BLaER1 treated with 17β-estradiol and CSF1 and Interleukin-3, amounts not matched to agents 10 nM and 100 nM (cell line): ENCODE results near the gene KAT2A.

Experiments
- H3K27ac ChIP-seq, 11 experiments: shearing (Covaris generic); formaldehyde crosslinking; 2 replicates each; pipeline ENCODE4 v1.8.1; 2022
- H3K27me3 ChIP-seq, 11 experiments: shearing (Covaris generic); formaldehyde crosslinking; 2 replicates each; pipeline ENCODE4 v1.8.1; 2022
- H3K36me3 ChIP-seq, 11 experiments: shearing (Covaris generic); formaldehyde crosslinking; 2 replicates each; pipeline ENCODE4 v1.8.1; 2022
- H3K4me1 ChIP-seq, 10 experiments: shearing (Covaris generic); formaldehyde crosslinking; 2 replicates each; pipeline ENCODE4 v1.8.1; 2022
- H3K4me2 ChIP-seq, 11 experiments: shearing (Covaris generic); formaldehyde crosslinking; 2 replicates each; pipeline ENCODE4 v1.8.1; 2022
- H3K4me3 ChIP-seq, 10 experiments: shearing (Covaris generic); formaldehyde crosslinking; 2 replicates each; pipeline ENCODE4 v1.8.1; 2022
- H3K9ac ChIP-seq, 11 experiments: shearing (Covaris generic); formaldehyde crosslinking; 2 replicates each; pipeline ENCODE4 v1.8.1; 2022
- H3K9me3 ChIP-seq, 11 experiments: shearing (Covaris generic); formaldehyde crosslinking; replicated peaks in 1 of 11; 2 replicates each; pipeline ENCODE4 v1.8.1; 2022
- H4K20me1 ChIP-seq, 11 experiments: shearing (Covaris generic); formaldehyde crosslinking; 2 replicates each; pipeline ENCODE4 v1.8.1; 2022
- Cebpa-rat ChIP-seq, 11 experiments: shearing (Covaris generic); IDR thresholded peaks; 2 replicates each; pipeline ENCODE4 v1.8.1; 2022

The KAT2A gene

DNA sequence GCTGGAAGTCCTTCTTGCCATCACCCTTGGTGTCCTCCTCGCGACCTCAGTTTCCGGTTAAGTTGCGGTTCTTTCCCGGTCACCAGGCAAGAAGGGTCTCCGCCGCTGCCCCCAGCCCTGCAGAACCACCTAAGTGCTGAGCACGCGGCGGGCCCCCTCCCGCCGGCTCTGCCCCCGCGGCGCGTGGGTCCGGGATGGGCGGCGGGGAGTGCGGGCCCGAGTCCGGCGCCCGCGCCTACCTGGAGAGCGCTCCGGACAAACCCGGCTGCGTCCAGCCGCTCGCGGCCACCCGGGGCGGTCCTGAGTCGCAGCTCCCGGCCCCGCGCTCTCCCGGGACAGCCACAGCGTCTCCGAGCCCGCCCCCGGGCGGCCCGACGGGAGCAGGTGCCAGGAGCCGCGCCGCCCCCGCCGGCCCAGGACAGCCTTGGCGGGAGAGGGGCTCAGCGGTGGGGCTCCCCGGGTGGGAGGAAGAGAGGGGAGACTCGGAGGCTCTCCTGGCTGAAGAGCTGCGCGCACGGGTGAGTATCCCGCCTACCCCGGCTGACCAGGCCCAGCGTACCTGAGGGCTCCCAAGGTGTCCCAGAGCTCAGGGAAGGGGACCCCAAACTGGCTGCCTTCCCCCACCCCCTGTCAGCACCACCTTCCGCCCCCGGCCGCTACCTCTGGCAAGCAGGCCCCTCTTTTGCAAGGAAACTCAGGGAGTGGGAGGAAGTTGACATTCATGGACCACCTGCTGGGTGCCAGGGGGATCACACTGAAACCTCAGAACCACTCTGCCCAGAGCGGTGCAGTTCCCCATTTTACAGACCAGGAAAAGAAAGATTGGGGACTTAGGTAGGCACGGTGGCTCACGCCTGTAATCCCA, 48.6 kb downstream of the KAT2A start:
- H3K27me3 ChIP-seq = peaks cover 37 to 42% (median 39%) of the 10 kb centered on the region in 11 experiments
- H3K9me3 ChIP-seq = no peaks in the 10 kb centered on the region
- H3K27ac ChIP-seq = no peak overlapping the region
- no peak for TF ChIP-seq Cebpa-rat (IDR thresholded peaks at IDR 0.05)
- H3K9ac ChIP-seq = peak overlapping the region in 2 of 11 experiments; percentile 19 to 38; a peak in 2 of 22 replicates
- H3K36me3 ChIP-seq = no peaks in the 10 kb centered on the region
- peaks cover 0 to 9% (median 0%) of the 10 kb centered on the region in 11 experiments; a peak in 4 of 22 replicates for H4K20me1 ChIP-seq
- peaks cover 13 to 28% (median 20%) of the 10 kb centered on the region in 10 experiments; a peak in 19 of 20 replicates for H3K4me1 ChIP-seq
- peak overlapping the region in 9 of 10 experiments; percentile 28 to 54 (median 43); a peak in 13 of 20 replicates for H3K4me3 ChIP-seq
- peak overlapping the region; percentile 56 to 78 (median 74) for H3K4me2 ChIP-seq

DNA sequence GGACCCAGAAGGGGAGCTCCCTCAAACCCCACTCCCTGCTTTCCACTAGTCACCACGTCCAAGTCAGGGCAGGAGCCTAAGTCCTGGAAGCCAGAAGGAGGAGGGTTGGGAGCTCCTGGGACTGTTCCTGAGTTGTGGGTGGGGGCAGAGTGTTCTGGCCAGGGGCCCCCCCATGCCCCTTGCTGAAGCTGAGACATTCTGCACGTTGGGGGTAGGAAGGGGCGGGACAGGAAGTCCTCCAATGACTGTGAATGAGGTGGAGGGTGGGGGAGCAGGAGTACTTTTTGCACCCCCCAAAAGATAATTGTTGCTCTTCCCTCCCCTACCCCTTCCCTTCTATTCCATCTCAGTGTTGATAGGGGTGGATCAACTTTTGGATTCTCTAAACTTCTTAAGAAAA, 49.4 kb downstream of the KAT2A start:
- Histone ChIP-seq H3K4me1 (peaks cover 13 to 28% (median 20%) of the 10 kb centered on the region in 10 experiments; a peak in 19 of 20 replicates), H4K20me1 (peaks cover 0 to 9% (median 0%) of the 10 kb centered on the region in 11 experiments; a peak in 4 of 22 replicates), H3K36me3 (no peaks in the 10 kb centered on the region), H3K9ac (peak overlapping the region in 1 of 11 experiments; percentile 38; a peak in 1 of 22 replicates), H3K4me2 (peak overlapping the region; percentile 56 to 78 (median 74); a peak in 18 of 22 replicates), H3K9me3 (no peaks in the 10 kb centered on the region), H3K4me3 (peak overlapping the region in 2 of 10 experiments; percentile 43 to 54; a peak in 1 of 20 replicates), H3K27ac (no peak overlapping the region), H3K27me3 (peaks cover 37 to 42% (median 39%) of the 10 kb centered on the region in 11 experiments)
- TF ChIP-seq Cebpa-rat (IDR thresholded peaks at IDR 0.05) = no peak

DNA sequence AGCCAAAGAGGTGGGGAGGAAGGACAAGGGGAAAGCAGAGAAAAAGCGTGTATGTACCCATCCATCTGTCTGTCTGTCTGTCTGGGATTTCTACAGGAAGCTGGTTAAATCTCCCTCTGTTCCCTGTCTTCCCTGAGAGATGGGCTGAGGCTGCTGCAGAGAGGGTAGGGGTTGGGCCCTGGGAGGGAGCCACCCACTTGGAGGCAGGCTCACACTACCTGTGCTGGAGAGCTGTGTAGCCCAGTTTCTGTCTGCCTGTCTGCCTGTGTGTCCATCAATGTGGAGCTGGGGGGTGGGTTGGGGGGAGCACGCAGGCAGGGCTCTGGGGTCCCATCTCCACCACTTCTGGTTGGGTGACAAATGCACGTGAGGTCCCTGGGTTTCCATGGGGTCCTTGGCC, 52.2 kb downstream of the KAT2A start:
- no peak overlapping the region for H3K4me3 ChIP-seq
- peaks cover 0 to 9% (median 0%) of the 10 kb centered on the region in 11 experiments; a peak in 4 of 22 replicates for H4K20me1 ChIP-seq
- no peaks in the 10 kb centered on the region for H3K36me3 ChIP-seq
- H3K27me3 ChIP-seq = peaks cover 36 to 38% (median 38%) of the 10 kb centered on the region in 11 experiments
- H3K4me2 ChIP-seq = no peak overlapping the region
- H3K9me3 ChIP-seq = no peaks in the 10 kb centered on the region
- no peak overlapping the region for H3K27ac ChIP-seq
- no peak overlapping the region for H3K9ac ChIP-seq
- no peak for TF ChIP-seq Cebpa-rat (IDR thresholded peaks at IDR 0.05)
- peaks cover 31 to 46% (median 36%) of the 10 kb centered on the region in 10 experiments for H3K4me1 ChIP-seq

DNA sequence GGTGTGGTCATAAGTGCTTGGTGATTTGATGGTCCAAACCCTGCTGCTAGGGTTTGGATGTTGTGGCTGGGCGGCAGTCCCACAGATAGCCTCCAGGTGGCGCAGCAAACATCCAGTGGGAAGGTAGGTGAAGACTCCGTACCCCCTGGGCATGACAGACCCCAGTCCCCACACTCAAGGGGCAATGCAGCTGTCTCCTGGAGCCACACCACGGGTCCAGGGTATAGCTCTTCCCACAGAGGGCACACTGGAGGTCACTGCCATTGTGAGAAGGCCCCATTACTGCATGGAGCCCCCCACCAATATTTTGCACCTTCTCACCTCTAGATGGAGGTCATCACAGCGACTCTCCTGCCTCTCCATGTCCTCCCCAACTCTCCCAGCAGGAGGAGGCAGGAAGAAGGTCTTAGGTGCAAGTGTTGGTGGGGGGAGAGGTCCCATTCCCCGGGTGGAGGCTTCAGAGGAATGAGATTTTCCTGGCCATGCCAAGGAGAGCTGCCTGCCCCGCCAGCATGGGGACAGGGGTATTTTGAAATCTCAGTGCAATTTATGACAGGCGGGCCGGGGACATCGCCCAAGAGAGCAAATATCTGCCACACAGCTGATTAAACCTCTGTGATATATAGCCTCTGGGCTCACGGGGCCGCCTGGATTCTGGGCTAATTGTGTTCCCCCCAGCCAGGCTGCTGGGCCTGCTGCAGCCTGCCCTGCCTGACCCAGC, 53.6 kb downstream of the KAT2A start:
- no peak for TF ChIP-seq Cebpa-rat (IDR thresholded peaks at IDR 0.05)

DNA sequence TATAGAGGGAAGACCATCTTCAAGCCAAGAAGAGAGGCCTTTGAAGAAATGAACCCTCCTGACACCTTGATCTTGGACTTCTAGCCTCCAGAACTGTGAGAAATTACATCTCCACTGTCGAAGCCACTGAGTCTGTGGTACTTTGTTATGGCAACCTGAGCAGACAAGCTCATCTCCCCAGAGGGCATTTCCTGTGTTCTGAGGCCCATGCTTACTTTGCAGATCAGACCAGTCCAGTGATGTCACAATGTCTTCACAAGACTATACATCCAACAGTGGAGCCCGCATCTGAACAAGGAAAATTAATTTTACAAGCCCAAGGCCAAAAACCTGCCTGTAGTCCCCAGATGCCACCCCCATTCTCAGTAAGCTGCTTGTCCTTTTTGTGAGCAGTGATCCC, 56.0 kb downstream of the KAT2A start:
- 0 out of 22 replicates have a peak overlapping the region, but pooled peaks of 1 of the 11 experiments have one; percentile 7 for H3K9ac ChIP-seq
- no peak for TF ChIP-seq Cebpa-rat (IDR thresholded peaks at IDR 0.05)
- H4K20me1 ChIP-seq = no peaks in the 10 kb centered on the region
- peaks cover 0 to under 1% (median under 1%) of the 10 kb centered on the region in 11 experiments; a peak in 7 of 22 replicates for H3K27me3 ChIP-seq
- peak overlapping the region in 1 of 11 experiments; percentile 73; a peak in 2 of 22 replicates for H3K27ac ChIP-seq
- no peak overlapping the region for H3K4me3 ChIP-seq
- peak overlapping the region; percentile 69 to 87 (median 80) for H3K4me2 ChIP-seq
- peaks cover 39 to 50% (median 47%) of the 10 kb centered on the region in 10 experiments for H3K4me1 ChIP-seq
- H3K9me3 ChIP-seq = no peaks in the 10 kb centered on the region
- H3K36me3 ChIP-seq = no peaks in the 10 kb centered on the region

More for the DNA sequence above, 53.6 kb downstream of the KAT2A start:
- Histone ChIP-seq H3K27ac (no peak overlapping the region), H3K4me1 (peaks cover 40 to 50% (median 44%) of the 10 kb centered on the region in 10 experiments), H3K9me3 (no peaks in the 10 kb centered on the region), H3K4me2 (no peak overlapping the region), H3K9ac (no peak overlapping the region), H3K4me3 (no peak overlapping the region), H3K36me3 (no peaks in the 10 kb centered on the region), H3K27me3 (peaks cover 22 to 24% (median 23%) of the 10 kb centered on the region in 11 experiments), H4K20me1 (peaks cover 0 to 6% (median 0%) of the 10 kb centered on the region in 11 experiments; a peak in 3 of 22 replicates)
